HEK293 (cell line): Measurements from ENCODE around the gene TBCE.

Experiments used
- CTCF ChIA-PET: fragments of 350-600 bp; formaldehyde crosslinking; extraction: SDS; loops from one replicate; lab custom pipeline; 2021; ENCODE audit warnings: antibody characterized with exemption; lab: Yijun Ruan, JAX
- POLR2A ChIA-PET: fragments of 300-600 bp; formaldehyde crosslinking; extraction: SDS; loops from one replicate; lab custom pipeline; 2020; ENCODE audit warnings: antibody characterized with exemption, inconsistent platforms; lab: Yijun Ruan, JAX
- H3K27ac ChIP-seq: fragments of 200-500 bp; sonication (Bioruptor generic); 2 replicates; pipeline ENCODE4 v1.5.1; 2014; ENCODE audit warnings: low read depth, low read length, control low read depth, inconsistent platforms; ENCODE audit errors: extremely low read depth
- H3K36me3 ChIP-seq, 2 experiments: fragments of 200-500 bp in 1 of 2; sonication (Bioruptor generic) in 1 of 2; 1 replicate in 1 of 2; 2 replicates in 1 of 2; pipeline ENCODE4 v1.5.1; 2014 to 2017; ENCODE audit warnings: inconsistent platforms in 2 of 2, low read length in 2 of 2; ENCODE audit not compliant: control insufficient read depth in 2 of 2, insufficient read depth in 1 of 2
- H3K4me1 ChIP-seq: fragments of 200-500 bp; sonication (Bioruptor generic); 2 replicates; pipeline ENCODE4 v1.5.1; 2014; ENCODE audit warnings: mild to moderate bottlenecking, low read length, inconsistent platforms; ENCODE audit not compliant: control insufficient read depth, insufficient read depth
- H3K4me3 ChIP-seq: 2 replicates; pipeline ENCODE4 v1.5.1; 2011; ENCODE audit warnings: low read depth, mild to moderate bottlenecking, control low read depth, low read length, moderate library complexity
- H3K9me3 ChIP-seq: fragments of 200-500 bp; sonication (Bioruptor generic); 2 replicates; pipeline ENCODE4 v1.5.1; 2014; ENCODE audit warnings: low read depth, low read length, inconsistent platforms; ENCODE audit not compliant: control insufficient read depth, insufficient read depth
- AEBP2 ChIP-seq: fragments of 450-650 bp; formaldehyde crosslinking; IDR thresholded peaks from 2 replicates; pipeline ENCODE4 v1.5.1; 2016; ENCODE audit warnings: missing biosample characterization, missing genetic modification characterization, borderline replicate concordance
- KLF10 ChIP-seq: fragments of 450-650 bp; IDR thresholded peaks from 2 replicates; pipeline ENCODE4 v1.5.1; 2018; ENCODE audit warnings: missing biosample characterization, mild to moderate bottlenecking, missing genetic modification characterization
- KLF7 ChIP-seq: fragments of 450-650 bp; formaldehyde crosslinking; IDR thresholded peaks from 2 replicates; pipeline ENCODE4 v1.5.1; 2016; ENCODE audit warnings: missing biosample characterization, missing genetic modification characterization, borderline replicate concordance
- PRDM1 ChIP-seq: fragments of 450-650 bp; formaldehyde crosslinking; IDR thresholded peaks from 2 replicates; pipeline ENCODE4; 2016; ENCODE audit warnings: missing biosample characterization, missing genetic modification characterization
- TCF7L2 ChIP-seq: IDR thresholded peaks from 2 replicates; pipeline ENCODE4 v1.6.1; 2011; ENCODE audit warnings: low read depth, mild to moderate bottlenecking, inconsistent platforms, low read length, moderate library complexity, borderline replicate concordance
- ZBTB17 ChIP-seq: fragments of 450-650 bp; formaldehyde crosslinking; IDR thresholded peaks from 2 replicates; pipeline ENCODE4 v1.5.1; 2016; ENCODE audit warnings: missing biosample characterization, missing genetic modification characterization
- ZBTB8A ChIP-seq: fragments of 450-650 bp; formaldehyde crosslinking; IDR thresholded peaks from 2 replicates; pipeline ENCODE4 v1.5.1; 2016; ENCODE audit warnings: missing biosample characterization, missing genetic modification characterization
- ZNF223 ChIP-seq: fragments of 450-650 bp; formaldehyde crosslinking; IDR thresholded peaks from 2 replicates; pipeline ENCODE4 v1.5.1; 2016; ENCODE audit warnings: missing biosample characterization, missing genetic modification characterization
- ZNF501 ChIP-seq: fragments of 450-650 bp; formaldehyde crosslinking; IDR thresholded peaks from 2 replicates; pipeline ENCODE4 v1.5.1; 2016; ENCODE audit warnings: missing biosample characterization, missing genetic modification characterization
- ZNF514 ChIP-seq: fragments of 450-650 bp; formaldehyde crosslinking; IDR thresholded peaks from 2 replicates; pipeline ENCODE4 v1.5.1; 2016; ENCODE audit warnings: missing biosample characterization, missing genetic modification characterization
- ZNF561 ChIP-seq: fragments of 450-650 bp; IDR thresholded peaks from 2 replicates; pipeline ENCODE4 v1.5.1; 2018; ENCODE audit warnings: missing biosample characterization, missing genetic modification characterization, borderline replicate concordance
- ZNF629 ChIP-seq: fragments of 450-650 bp; formaldehyde crosslinking; IDR thresholded peaks from 2 replicates; pipeline ENCODE4 v1.5.1; 2017; ENCODE audit warnings: missing biosample characterization, missing genetic modification characterization
- ZNF654 ChIP-seq: fragments of 450-650 bp; formaldehyde crosslinking; IDR thresholded peaks from 2 replicates; pipeline ENCODE4 v1.5.1; 2016; ENCODE audit warnings: low read depth, missing biosample characterization, missing genetic modification characterization
- ZNF692 ChIP-seq: fragments of 450-650 bp; formaldehyde crosslinking; IDR thresholded peaks from 2 replicates; pipeline ENCODE4 v1.5.1; 2016; ENCODE audit warnings: missing biosample characterization, missing genetic modification characterization
- ZSCAN30 ChIP-seq: fragments of 450-650 bp; IDR thresholded peaks from 2 replicates; pipeline ENCODE4 v1.5.1; 2018; ENCODE audit warnings: missing biosample characterization, mild to moderate bottlenecking, missing genetic modification characterization, moderate library complexity
- ZXDB ChIP-seq: fragments of 450-650 bp; formaldehyde crosslinking; IDR thresholded peaks from 2 replicates; pipeline ENCODE4 v1.5.1; 2016; ENCODE audit warnings: missing biosample characterization, missing genetic modification characterization
- TF ChIP-seq, protein P1 (sequence below): fragments of 450-650 bp; formaldehyde crosslinking; IDR thresholded peaks from 2 replicates; pipeline ENCODE4 v1.5.1; 2016; ENCODE audit warnings: missing biosample characterization, missing genetic modification characterization
- TF ChIP-seq, protein P2 (sequence below): fragments of 450-650 bp; formaldehyde crosslinking; IDR thresholded peaks from 2 replicates; pipeline ENCODE4 v1.5.1; 2016; ENCODE audit warnings: missing biosample characterization, missing genetic modification characterization
- TF ChIP-seq, protein P3 (sequence below): fragments of 450-650 bp; formaldehyde crosslinking; IDR thresholded peaks from 2 replicates; pipeline ENCODE4 v1.5.1; 2016; ENCODE audit warnings: missing biosample characterization, missing genetic modification characterization, low read depth

Gene TBCE

DNA sequence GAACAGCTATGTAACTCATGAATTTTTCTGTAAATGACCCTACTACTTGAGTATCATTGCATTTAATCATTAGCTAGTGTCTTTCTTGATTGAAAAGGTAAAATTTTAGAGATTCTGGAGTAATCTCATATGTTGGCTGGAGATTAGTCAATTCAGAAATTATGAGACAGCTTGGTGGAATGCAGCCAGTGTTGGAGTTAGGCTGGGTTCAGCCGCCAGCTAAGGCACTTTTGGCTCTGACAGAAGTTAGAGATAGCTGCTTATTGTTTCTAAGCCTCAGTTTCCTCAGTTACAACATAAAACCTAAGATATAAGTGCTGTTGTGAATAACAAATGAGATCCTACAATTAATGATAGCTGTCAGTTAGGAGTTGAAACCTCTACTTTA lies 49.4 kb downstream of the TBCE start:
- CTCF ChIA-PET, result interaction anchor here (0.6 to 3.7 kb wide), 85 partner anchors 8 to 1861 kb away, joined by 3 to 67 read pairs (median 4); partner anchors contain the start of genes ARID4B, GGPS1 and TBCE
- H3K4me3 ChIP-seq, result no peak overlapping the region
- H3K27ac ChIP-seq, result no peak overlapping the region
- POLR2A ChIA-PET, result interaction anchor here (0.5 to 2.0 kb wide), 7 partner anchors 49 to 312 kb away, joined by 3 to 11 read pairs (median 4); partner anchors contain the start of genes ARID4B, B3GALNT2, GGPS1 and TBCE
- peaks cover 13 to 31% of the 10 kb centered on the region in 2 experiments for H3K36me3 ChIP-seq
- H3K4me1 ChIP-seq, result no peaks in the 10 kb centered on the region; the same call in 1 of the 2 replicates
- no peaks in the 10 kb centered on the region for H3K9me3 ChIP-seq
- TF ChIP-seq ZXDB (tag by site-specific recombination) (no peak), KLF7 (no peak), ZNF692 (tag by site-specific recombination) (no peak), KLF10 (tag by site-specific recombination) (no peak), ZBTB8A (tag by site-specific recombination) (no peak), PRDM1 (tag by site-specific recombination) (no peak), AEBP2 (tag by site-specific recombination) (no peak), ZNF514 (tag by site-specific recombination) (no peak), ZNF629 (tag by site-specific recombination) (no peak), ZBTB17 (tag by site-specific recombination) (no peak)
- TF ChIP-seq, protein P1, sequence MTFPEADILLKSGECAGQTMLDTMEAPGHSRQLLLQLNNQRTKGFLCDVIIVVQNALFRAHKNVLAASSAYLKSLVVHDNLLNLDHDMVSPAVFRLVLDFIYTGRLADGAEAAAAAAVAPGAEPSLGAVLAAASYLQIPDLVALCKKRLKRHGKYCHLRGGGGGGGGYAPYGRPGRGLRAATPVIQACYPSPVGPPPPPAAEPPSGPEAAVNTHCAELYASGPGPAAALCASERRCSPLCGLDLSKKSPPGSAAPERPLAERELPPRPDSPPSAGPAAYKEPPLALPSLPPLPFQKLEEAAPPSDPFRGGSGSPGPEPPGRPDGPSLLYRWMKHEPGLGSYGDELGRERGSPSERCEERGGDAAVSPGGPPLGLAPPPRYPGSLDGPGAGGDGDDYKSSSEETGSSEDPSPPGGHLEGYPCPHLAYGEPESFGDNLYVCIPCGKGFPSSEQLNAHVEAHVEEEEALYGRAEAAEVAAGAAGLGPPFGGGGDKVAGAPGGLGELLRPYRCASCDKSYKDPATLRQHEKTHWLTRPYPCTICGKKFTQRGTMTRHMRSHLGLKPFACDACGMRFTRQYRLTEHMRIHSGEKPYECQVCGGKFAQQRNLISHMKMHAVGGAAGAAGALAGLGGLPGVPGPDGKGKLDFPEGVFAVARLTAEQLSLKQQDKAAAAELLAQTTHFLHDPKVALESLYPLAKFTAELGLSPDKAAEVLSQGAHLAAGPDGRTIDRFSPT (tag by site-specific recombination), result no peak

DNA sequence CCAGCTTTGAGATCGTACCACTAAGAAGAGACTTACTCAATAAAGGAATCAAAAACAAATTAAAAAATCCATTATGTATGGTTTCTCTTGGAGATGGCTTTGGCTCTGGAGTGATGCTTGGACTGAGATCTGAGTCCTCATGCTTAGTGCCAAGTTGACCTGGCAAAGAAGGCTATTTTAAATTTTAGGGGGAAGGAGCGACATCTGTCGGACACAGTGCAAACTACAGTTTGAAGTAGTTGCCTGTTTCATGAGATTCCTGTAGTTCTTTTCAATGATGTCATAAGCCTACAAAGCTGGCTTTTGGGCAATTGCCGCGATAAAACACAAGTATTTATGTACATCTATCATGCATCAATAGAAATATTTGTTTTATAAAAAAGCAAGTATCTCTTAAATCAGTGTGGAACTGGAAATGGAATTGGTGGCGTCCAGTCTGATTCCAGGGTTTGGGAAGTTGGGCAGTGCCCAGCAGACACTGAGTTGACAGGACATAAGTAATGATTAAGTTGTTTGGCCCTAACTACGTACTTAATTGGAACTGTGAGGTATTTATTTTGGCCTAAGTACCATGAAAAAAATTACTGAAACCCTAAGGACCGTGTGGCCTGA lies 50.0 kb downstream of the TBCE start:
- CTCF ChIA-PET, result interaction anchor here (0.6 to 3.7 kb wide), 84 partner anchors 8 to 1862 kb away, joined by 3 to 67 read pairs (median 4); partner anchors contain the start of genes ARID4B, GGPS1 and TBCE
- POLR2A ChIA-PET, result interaction anchor here (0.5 to 2.0 kb wide), 7 partner anchors 50 to 313 kb away, joined by 3 to 11 read pairs (median 4); partner anchors contain the start of genes ARID4B, B3GALNT2, GGPS1 and TBCE
- Histone ChIP-seq H3K27ac (no peak overlapping the region), H3K4me3 (no peak overlapping the region), H3K4me1 (no peaks in the 10 kb centered on the region), H3K36me3 (peaks cover 13 to 31% of the 10 kb centered on the region in 2 experiments), H3K9me3 (no peaks in the 10 kb centered on the region)
- TF ChIP-seq ZNF561 (tag by site-specific recombination), result 0 out of 2 replicates have a peak, but pooled peaks have one; percentile 48
- TF ChIP-seq TCF7L2, result no peak
- 0 out of 2 replicates have a peak, but pooled peaks have one; percentile 27 for TF ChIP-seq KLF10 (tag by site-specific recombination)
- TF ChIP-seq, protein P2, sequence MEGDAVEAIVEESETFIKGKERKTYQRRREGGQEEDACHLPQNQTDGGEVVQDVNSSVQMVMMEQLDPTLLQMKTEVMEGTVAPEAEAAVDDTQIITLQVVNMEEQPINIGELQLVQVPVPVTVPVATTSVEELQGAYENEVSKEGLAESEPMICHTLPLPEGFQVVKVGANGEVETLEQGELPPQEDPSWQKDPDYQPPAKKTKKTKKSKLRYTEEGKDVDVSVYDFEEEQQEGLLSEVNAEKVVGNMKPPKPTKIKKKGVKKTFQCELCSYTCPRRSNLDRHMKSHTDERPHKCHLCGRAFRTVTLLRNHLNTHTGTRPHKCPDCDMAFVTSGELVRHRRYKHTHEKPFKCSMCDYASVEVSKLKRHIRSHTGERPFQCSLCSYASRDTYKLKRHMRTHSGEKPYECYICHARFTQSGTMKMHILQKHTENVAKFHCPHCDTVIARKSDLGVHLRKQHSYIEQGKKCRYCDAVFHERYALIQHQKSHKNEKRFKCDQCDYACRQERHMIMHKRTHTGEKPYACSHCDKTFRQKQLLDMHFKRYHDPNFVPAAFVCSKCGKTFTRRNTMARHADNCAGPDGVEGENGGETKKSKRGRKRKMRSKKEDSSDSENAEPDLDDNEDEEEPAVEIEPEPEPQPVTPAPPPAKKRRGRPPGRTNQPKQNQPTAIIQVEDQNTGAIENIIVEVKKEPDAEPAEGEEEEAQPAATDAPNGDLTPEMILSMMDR (tag by site-specific recombination), result peak; percentile 82
- TF ChIP-seq ZSCAN30 (tag by site-specific recombination), result peak; percentile 15; the same call in 1 of the 2 replicates
- TF ChIP-seq ZNF501 (tag by site-specific recombination), result peak; percentile 77; the same call in 1 of the 2 replicates
- TF ChIP-seq, protein P3, sequence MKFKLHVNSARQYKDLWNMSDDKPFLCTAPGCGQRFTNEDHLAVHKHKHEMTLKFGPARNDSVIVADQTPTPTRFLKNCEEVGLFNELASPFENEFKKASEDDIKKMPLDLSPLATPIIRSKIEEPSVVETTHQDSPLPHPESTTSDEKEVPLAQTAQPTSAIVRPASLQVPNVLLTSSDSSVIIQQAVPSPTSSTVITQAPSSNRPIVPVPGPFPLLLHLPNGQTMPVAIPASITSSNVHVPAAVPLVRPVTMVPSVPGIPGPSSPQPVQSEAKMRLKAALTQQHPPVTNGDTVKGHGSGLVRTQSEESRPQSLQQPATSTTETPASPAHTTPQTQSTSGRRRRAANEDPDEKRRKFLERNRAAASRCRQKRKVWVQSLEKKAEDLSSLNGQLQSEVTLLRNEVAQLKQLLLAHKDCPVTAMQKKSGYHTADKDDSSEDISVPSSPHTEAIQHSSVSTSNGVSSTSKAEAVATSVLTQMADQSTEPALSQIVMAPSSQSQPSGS (tag by site-specific recombination), result peak; percentile 97
- TF ChIP-seq ZNF629 (tag by site-specific recombination), result peak; percentile 84
- TF ChIP-seq ZNF654 (tag by site-specific recombination), result peak; percentile 77
- TF ChIP-seq ZNF223, result no peak
- TF ChIP-seq, protein P1 (tag by site-specific recombination), result 0 out of 2 replicates have a peak, but pooled peaks have one; percentile 27
